ENCODE measurements around the gene EVC2.

GRCh38 chr4:5738061-5738460 is 29.7 kb upstream of the EVC2 start:
- TF ChIP-seq EZH2phosphoT487 (IDR thresholded peaks at IDR 0.05; ENCODE audit: low read depth) (no peak), CTCF (IDR thresholded peaks at IDR 0.05; ENCODE audit: low read depth, low read length) (no peak)

Measured in OCI-LY3 (cell line).